ENCODE measurements around the gene DENND11. TPM values are rescaled to one million over a fixed set of nuclear protein-coding genes. Genes with fewer than 3 reads are reported as not detected.

The DENND11 gene
- total and polyA plus RNA-seq, 4 donors = 23.1 to 33.7 (median 25.5) TPM

DNA sequence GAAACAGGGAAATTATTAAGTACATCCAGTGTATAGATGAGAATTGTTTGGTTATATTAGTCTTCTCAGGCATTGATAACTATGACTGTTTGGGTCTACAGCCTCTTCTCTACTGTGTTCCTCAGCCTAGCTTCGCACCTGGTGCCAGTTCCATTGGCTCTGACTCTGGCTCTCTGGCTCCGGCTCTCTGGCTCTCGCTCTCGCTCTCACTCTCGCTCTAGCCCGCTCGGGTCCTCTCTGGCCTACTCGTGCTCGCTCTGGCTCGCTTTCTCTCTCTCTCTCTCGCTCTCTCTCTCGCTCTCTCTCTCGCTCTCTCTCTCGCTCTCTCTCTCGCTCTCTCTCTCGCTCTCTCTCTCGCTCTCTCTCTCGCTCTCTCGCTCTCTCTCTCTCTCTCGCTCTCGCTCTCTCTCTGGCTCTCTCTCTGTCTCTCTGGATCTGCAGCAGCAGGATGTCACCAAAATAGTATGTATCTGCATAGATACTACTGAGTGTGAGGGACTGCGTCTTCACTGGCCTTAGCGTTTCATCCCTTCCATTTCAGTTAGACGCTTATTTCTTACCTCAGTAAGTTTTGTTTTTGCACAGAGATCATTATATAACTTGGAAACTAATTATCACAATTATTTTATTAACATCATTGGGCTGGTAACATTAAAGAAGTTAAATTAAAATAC, 29.6 kb upstream of the DENND11 start:
- no peaks in the 10 kb centered on the region for H3K27me3 ChIP-seq (ENCODE audit: control insufficient read depth, insufficient read depth, low read length)
- H3K4me1 ChIP-seq (ENCODE audit: control insufficient read depth, insufficient read depth, low read length) = no peaks in the 10 kb centered on the region
- peak in 2 of 6 donors; percentile 12 to 23 for DNase-seq (ENCODE audit: low read depth in 4 of 6, low spot score in 6 of 6)
- 70% methylated on average over 13 of the region's 24 CpGs for WGBS (ENCODE audit: insufficient coverage)
- H3K36me3 ChIP-seq (ENCODE audit: control insufficient read depth, insufficient read depth, low read length) = no peaks in the 10 kb centered on the region
- no peak overlapping the region for H3K27ac ChIP-seq (ENCODE audit: low read depth, low read length)
- H3K9me3 ChIP-seq (ENCODE audit: control insufficient read depth, insufficient read depth, low read length) = no peaks in the 10 kb centered on the region
- no peak overlapping the region for H3K4me3 ChIP-seq (ENCODE audit: low read depth, low read length)

DNA sequence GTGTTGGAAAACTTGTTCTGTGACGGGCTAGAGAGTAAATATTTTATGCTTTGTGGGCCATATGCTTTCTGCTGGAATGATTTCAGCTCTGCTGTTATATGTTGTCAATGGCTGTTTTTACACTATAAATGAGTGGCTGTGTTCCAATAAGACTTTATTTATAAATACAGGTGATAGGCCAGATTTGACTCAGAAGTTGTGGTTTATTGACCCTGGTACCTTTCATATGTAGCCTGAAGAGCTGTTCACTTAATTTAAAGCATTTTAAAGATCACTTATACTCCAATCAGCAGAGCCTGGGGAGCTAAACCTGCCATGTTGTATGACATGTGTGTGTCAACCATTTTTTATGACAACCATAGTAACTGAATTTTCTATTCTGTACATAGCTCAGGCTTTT, 27.1 kb upstream of the DENND11 start:
- Histone ChIP-seq H3K9me3 (ENCODE audit: control insufficient read depth, insufficient read depth, low read length) (no peaks in the 10 kb centered on the region), H3K4me3 (ENCODE audit: low read depth, low read length) (no peak overlapping the region), H3K27ac (ENCODE audit: low read depth, low read length) (no peak overlapping the region), H3K36me3 (ENCODE audit: control insufficient read depth, insufficient read depth, low read length) (no peaks in the 10 kb centered on the region), H3K4me1 (ENCODE audit: control insufficient read depth, insufficient read depth, low read length) (no peaks in the 10 kb centered on the region), H3K27me3 (ENCODE audit: control insufficient read depth, insufficient read depth, low read length) (no peaks in the 10 kb centered on the region)
- no CpG with 5 or more reads among the region's 1 CpG for WGBS (ENCODE audit: insufficient coverage)
- peak in 1 of 6 donors; percentile 24 for DNase-seq (ENCODE audit: low read depth in 4 of 6, low spot score in 6 of 6)

DNA sequence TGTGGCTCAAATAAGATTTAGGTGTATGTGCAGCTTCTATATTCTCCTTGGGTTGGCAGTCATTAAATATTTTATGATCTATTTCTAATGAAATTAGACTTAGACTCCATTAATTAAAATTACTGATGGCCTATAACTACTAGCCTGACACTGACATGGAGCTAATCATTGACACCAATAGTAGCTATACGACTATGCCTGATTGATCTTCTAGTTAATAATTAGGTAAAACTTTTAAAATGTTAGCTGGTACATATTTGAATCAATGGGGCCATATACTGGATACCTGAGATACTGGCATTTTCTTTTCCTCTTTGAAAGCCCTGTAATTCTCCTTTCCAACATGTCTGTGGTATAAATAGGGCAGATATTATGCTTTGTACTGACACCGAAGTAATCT, 20.6 kb upstream of the DENND11 start:
- no peak overlapping the region for H3K27ac ChIP-seq (ENCODE audit: low read depth, low read length)
- H3K4me3 ChIP-seq (ENCODE audit: low read depth, low read length) = no peak overlapping the region
- no peak for DNase-seq (ENCODE audit: low read depth in 4 of 6, low spot score in 6 of 6)
- no CpG with 5 or more reads among the region's 2 CpGs for WGBS (ENCODE audit: insufficient coverage)
- H3K36me3 ChIP-seq (ENCODE audit: control insufficient read depth, insufficient read depth, low read length) = no peaks in the 10 kb centered on the region
- no peaks in the 10 kb centered on the region for H3K4me1 ChIP-seq (ENCODE audit: control insufficient read depth, insufficient read depth, low read length)
- H3K9me3 ChIP-seq (ENCODE audit: control insufficient read depth, insufficient read depth, low read length) = no peaks in the 10 kb centered on the region
- no peaks in the 10 kb centered on the region for H3K27me3 ChIP-seq (ENCODE audit: control insufficient read depth, insufficient read depth, low read length)

DNA sequence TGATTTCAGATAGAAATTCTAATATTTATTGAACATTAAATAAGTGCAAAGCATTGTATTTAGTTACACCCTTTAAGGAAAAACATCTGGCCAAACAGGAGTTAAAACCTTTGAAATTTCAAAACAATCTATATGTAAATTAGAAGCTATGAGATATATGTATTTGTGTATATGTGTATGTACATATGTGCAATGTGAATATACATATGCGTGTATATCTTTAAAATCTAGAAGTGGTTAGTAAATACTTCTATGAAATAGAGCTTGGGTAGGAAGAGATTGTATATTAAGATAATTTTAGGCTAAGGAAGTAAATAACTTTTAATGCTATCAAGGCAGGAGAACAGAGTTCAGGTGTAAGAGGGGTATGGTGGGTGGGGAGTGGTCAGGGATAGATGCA, 15.5 kb upstream of the DENND11 start:
- no peaks in the 10 kb centered on the region for H3K36me3 ChIP-seq (ENCODE audit: control insufficient read depth, insufficient read depth, low read length)
- no peaks in the 10 kb centered on the region for H3K4me1 ChIP-seq (ENCODE audit: control insufficient read depth, insufficient read depth, low read length)
- no CpG with 5 or more reads among the region's 1 CpG for WGBS (ENCODE audit: insufficient coverage)

DNA sequence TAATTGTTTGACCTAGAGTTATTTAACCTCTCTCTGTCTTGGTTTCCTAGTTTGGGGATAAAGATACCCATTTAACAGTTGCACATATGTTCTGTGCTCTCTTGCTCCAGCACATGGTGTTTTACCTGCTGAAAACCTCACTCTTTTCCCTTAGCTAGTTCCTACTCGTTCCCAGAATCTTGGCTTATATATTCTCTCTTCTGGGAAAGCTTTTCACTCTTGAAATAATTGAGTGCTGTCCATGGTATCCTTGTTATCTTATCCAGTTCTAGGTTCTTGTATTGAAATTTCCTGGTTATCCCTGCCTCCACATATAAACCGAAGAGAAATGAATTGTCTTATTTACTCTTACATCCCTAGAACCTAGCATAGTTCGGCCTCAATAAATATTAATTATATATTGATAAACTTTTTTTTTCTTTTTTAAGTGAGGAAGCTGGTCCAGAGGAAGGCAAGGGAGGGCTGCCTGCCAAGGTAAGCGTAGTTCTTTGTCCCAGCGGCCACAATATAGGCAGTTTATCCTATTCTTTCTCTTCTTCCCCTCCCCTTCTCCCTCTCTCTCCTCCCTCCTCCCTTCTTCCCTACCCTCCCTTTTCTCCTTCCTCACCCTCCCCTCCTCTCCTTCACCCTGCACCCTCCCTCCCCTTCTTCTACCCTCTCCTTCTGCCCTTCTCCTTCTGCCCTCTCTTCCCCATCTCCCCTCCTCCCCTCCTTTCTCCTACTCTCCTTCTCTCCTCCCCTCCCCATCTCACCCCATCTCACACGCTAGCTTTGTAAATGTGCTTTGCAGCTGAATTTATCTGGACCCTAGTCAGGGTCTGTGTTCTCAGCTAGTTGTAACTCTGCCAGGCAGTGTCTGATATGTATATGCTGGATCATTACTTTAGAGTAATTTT, 14.1 kb upstream of the DENND11 start:
- Histone ChIP-seq H3K4me1 (ENCODE audit: control insufficient read depth, insufficient read depth, low read length) (no peaks in the 10 kb centered on the region), H3K27me3 (ENCODE audit: control insufficient read depth, insufficient read depth, low read length) (no peaks in the 10 kb centered on the region), H3K27ac (ENCODE audit: low read depth, low read length) (no peak overlapping the region), H3K4me3 (ENCODE audit: low read depth, low read length) (no peak overlapping the region), H3K36me3 (ENCODE audit: control insufficient read depth, insufficient read depth, low read length) (no peaks in the 10 kb centered on the region), H3K9me3 (ENCODE audit: control insufficient read depth, insufficient read depth, low read length) (no peaks in the 10 kb centered on the region)
- 32% methylated on average over 2 of the region's 6 CpGs for WGBS (ENCODE audit: insufficient coverage)
- DNase-seq (ENCODE audit: low read depth in 4 of 6, low spot score in 6 of 6) = no peak

More for the DNA sequence above, 15.5 kb upstream of the DENND11 start:
- Histone ChIP-seq H3K27ac (ENCODE audit: low read depth, low read length) (no peak overlapping the region), H3K4me3 (ENCODE audit: low read depth, low read length) (no peak overlapping the region), H3K27me3 (ENCODE audit: control insufficient read depth, insufficient read depth, low read length) (no peaks in the 10 kb centered on the region), H3K9me3 (ENCODE audit: control insufficient read depth, insufficient read depth, low read length) (no peaks in the 10 kb centered on the region)
- DNase-seq (ENCODE audit: low read depth in 4 of 6, low spot score in 6 of 6) = no peak

DNA sequence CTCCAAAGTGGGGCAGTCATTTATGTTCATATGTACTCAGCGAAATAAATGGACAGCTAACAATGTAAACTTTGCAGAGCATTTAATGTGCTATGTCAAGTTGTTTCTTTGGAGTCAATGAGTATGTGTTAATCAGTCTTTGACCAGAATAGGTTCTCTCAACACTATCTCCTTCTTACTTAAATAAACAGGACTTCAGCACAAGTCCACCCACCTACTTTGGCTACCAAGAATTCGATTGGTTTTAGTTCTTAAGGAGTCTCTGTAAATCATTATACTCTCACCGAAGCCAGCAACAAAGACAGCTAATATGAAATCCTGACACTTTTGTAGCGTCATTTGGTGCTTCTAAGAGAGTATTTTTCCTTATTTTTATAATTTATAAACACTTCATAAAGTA, 13.1 kb upstream of the DENND11 start:
- Histone ChIP-seq H3K9me3 (ENCODE audit: control insufficient read depth, insufficient read depth, low read length) (no peaks in the 10 kb centered on the region), H3K4me3 (ENCODE audit: low read depth, low read length) (no peak overlapping the region), H3K27me3 (ENCODE audit: control insufficient read depth, insufficient read depth, low read length) (no peaks in the 10 kb centered on the region), H3K27ac (ENCODE audit: low read depth, low read length) (no peak overlapping the region), H3K4me1 (ENCODE audit: control insufficient read depth, insufficient read depth, low read length) (no peaks in the 10 kb centered on the region), H3K36me3 (ENCODE audit: control insufficient read depth, insufficient read depth, low read length) (no peaks in the 10 kb centered on the region)
- no CpG with 5 or more reads among the region's 4 CpGs for WGBS (ENCODE audit: insufficient coverage)
- no peak for DNase-seq (ENCODE audit: low read depth in 4 of 6, low spot score in 6 of 6)

DNA sequence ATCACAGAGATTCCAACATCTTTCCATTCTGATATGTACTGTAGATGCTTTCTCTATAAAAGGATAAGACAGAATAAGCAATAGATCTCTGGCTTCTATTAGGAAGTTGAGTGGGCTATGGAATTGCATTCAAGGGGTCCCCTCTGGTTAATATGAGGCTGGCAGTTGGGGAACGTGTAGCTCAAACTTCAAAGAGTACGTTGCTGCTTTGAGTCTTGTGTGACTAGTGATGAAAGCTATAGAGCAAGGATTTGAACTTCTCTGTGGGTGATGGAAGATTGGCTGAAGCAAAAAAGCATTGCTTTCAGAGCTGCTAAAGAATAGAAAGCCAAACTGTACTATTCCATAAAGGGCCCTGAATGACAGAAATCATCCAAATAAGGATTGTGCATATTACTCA, 12.6 kb upstream of the DENND11 start:
- no peaks in the 10 kb centered on the region for H3K4me1 ChIP-seq (ENCODE audit: control insufficient read depth, insufficient read depth, low read length)
- 78% methylated on average over 2 of the region's 2 CpGs for WGBS (ENCODE audit: insufficient coverage)
- DNase-seq (ENCODE audit: low read depth in 4 of 6, low spot score in 6 of 6) = peak in 1 of 6 donors; percentile 24
- no peak overlapping the region for H3K27ac ChIP-seq (ENCODE audit: low read depth, low read length)
- no peaks in the 10 kb centered on the region for H3K36me3 ChIP-seq (ENCODE audit: control insufficient read depth, insufficient read depth, low read length)
- no peaks in the 10 kb centered on the region for H3K27me3 ChIP-seq (ENCODE audit: control insufficient read depth, insufficient read depth, low read length)
- no peak overlapping the region for H3K4me3 ChIP-seq (ENCODE audit: low read depth, low read length)
- H3K9me3 ChIP-seq (ENCODE audit: control insufficient read depth, insufficient read depth, low read length) = no peaks in the 10 kb centered on the region

DNA sequence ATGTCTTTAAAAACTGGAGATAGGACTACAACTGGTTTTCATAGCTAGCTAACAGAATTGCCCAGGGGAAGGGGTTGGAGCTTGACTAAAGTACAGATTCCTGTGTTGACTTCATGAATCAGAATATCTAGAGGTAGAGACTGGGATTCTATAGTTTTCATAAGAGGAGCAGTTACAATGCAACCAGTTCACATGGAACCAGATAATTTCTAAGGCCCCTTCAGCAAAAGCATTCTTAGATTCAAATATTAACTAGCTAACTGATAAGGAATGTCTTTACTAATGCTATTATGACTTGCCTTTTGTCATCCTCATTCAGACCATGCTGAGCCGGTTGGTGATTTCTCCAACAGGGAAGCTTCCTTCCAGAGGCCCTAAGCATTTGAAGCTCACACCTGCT, 11.9 kb upstream of the DENND11 start:
- no peaks in the 10 kb centered on the region for H3K4me1 ChIP-seq (ENCODE audit: control insufficient read depth, insufficient read depth, low read length)
- DNase-seq (ENCODE audit: low read depth in 4 of 6, low spot score in 6 of 6) = no peak
- 71% methylated on average over 1 of the region's 1 CpG for WGBS (ENCODE audit: insufficient coverage)
- H3K27ac ChIP-seq (ENCODE audit: low read depth, low read length) = no peak overlapping the region
- no peaks in the 10 kb centered on the region for H3K27me3 ChIP-seq (ENCODE audit: control insufficient read depth, insufficient read depth, low read length)
- no peaks in the 10 kb centered on the region for H3K9me3 ChIP-seq (ENCODE audit: control insufficient read depth, insufficient read depth, low read length)
- H3K4me3 ChIP-seq (ENCODE audit: low read depth, low read length) = no peak overlapping the region
- H3K36me3 ChIP-seq (ENCODE audit: control insufficient read depth, insufficient read depth, low read length) = no peaks in the 10 kb centered on the region

DNA sequence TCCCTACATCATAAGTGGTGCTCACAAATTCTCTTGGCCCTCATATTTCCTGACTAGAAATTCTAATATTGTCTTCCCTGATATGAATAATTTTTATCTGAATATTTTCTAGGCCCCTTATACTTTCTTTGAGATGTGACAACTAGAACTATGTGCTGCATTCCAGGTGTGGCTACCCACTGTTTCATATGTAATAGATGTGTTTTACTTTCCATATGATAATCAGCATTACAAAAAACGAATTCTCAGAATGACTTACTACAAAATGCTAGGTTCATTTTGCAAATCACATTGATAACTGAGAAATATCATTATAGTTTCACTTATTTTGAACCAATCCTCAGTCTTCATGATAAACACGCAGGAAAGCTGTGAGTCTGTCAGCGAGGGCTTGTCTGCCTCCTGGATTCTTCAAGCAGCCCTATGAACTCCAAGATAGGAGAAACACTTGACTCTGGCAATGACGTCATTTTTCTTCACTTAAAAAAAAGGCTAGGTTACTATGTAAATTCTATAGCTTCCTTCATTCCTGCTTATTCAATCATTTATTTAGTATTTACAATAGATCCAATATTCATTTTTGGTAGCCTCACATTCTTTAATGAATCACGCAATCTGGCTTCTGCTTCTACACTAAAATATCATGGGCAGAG, 10.8 kb upstream of the DENND11 start:
- no peaks in the 10 kb centered on the region for H3K9me3 ChIP-seq (ENCODE audit: control insufficient read depth, insufficient read depth, low read length)
- H3K4me1 ChIP-seq (ENCODE audit: control insufficient read depth, insufficient read depth, low read length) = no peaks in the 10 kb centered on the region
- no peak overlapping the region for H3K27ac ChIP-seq (ENCODE audit: low read depth, low read length)
- H3K4me3 ChIP-seq (ENCODE audit: low read depth, low read length) = no peak overlapping the region
- no peak for DNase-seq (ENCODE audit: low read depth in 4 of 6, low spot score in 6 of 6)
- no peaks in the 10 kb centered on the region for H3K27me3 ChIP-seq (ENCODE audit: control insufficient read depth, insufficient read depth, low read length)
- no peaks in the 10 kb centered on the region for H3K36me3 ChIP-seq (ENCODE audit: control insufficient read depth, insufficient read depth, low read length)
- WGBS (ENCODE audit: insufficient coverage) = no CpG with 5 or more reads among the region's 5 CpGs
